ENCODE results near the gene MS4A10. TPM values are rescaled to one million over a fixed set of nuclear protein-coding genes. Genes with fewer than 3 reads are reported as not detected.

Gene MS4A10
- total and polyA plus RNA-seq, 10 of the 15 experiments (the other 5 are each of a cell fraction or from before 2014, with no cell fraction given) = not detected

GRCh38 chr11:60741421-60741820 is 43.7 kb upstream of the MS4A10 start:
- in situ Hi-C loops (cut with MboI) (no loop called here), intact Hi-C loops (cut with micrococcal nuclease; ENCODE audit: unreplicated experiment) (no loop called here)
- Histone ChIP-seq H2AFZ (ENCODE audit: control insufficient read depth, low read depth, low read length) (no peak overlapping the region), H3K4me2 (ENCODE audit: control insufficient read depth, insufficient read depth) (no peak overlapping the region), H3K27me3 (replicated peaks in 1 of 2; ENCODE audit: control insufficient read depth in 2 of 2, insufficient read depth in 2 of 2, low read length in 1 of 2) (no peaks in the 10 kb centered on the region), H3K9me3 (replicated peaks; ENCODE audit: control insufficient read depth, insufficient read depth, low read length) (no peaks in the 10 kb centered on the region; the same call in 2 of the 3 replicates), H3K9ac (ENCODE audit: control insufficient read depth, insufficient read depth, low read length) (no peak overlapping the region), H3K27ac (ENCODE audit: control insufficient read depth, insufficient read depth) (no peak overlapping the region), H3K4me3 (no peak overlapping the region), H3K79me2 (ENCODE audit: control insufficient read depth, insufficient read depth, low read length) (no peaks in the 10 kb centered on the region), H3K4me1 (ENCODE audit: control insufficient read depth, insufficient read depth, low read length) (no peaks in the 10 kb centered on the region), H3K36me3 (ENCODE audit: control insufficient read depth in 2 of 2, insufficient read depth in 2 of 2, low read length in 1 of 2) (no peaks in the 10 kb centered on the region), H4K20me1 (ENCODE audit: control insufficient read depth, insufficient read depth) (no peaks in the 10 kb centered on the region)
- no TSS peak for BruUV-seq (replicated peaks)
- no peak for FAIRE-seq
- DNase-seq (ENCODE audit: low read depth, low spot score) = no peak
- RAD21 ChIA-PET (ENCODE audit: unreplicated experiment) = interaction anchor here (1.2 kb wide), 1 partner anchor 21 kb away, joined by 3 read pairs; no protein-coding TSS in a partner anchor
- POLR2A ChIA-PET = no interaction called here
- WGBS (ENCODE audit: insufficient coverage, insufficient replicate concordance, low lambda C conversion rate, missing lambda C conversion rate) = 11% methylated on average over 3 of the region's 3 CpGs
- CTCF ChIA-PET = interaction anchor here (0.8 to 2.0 kb wide), 3 partner anchors 15 to 83 kb away, joined by 3 to 6 read pairs (median 5); partner anchors contain the start of gene MS4A15
- SMC1A ChIA-PET (ENCODE audit: uncharacterized antibody, unreplicated experiment) = interaction anchor here (0.8 to 0.9 kb wide), 2 partner anchors 29 to 102 kb away, joined by 3 read pairs; no protein-coding TSS in a partner anchor
- ATAC-seq = no peak
- TF ChIP-seq BRCA1 (IDR thresholded peaks at IDR 0.05; ENCODE audit: low read depth, low read length) (no peak), TCF7 (IDR thresholded peaks at IDR 0.05; ENCODE audit: borderline replicate concordance) (no peak), MYB (IDR thresholded peaks at IDR 0.05; ENCODE audit: borderline replicate concordance, low read depth, low read length) (no peak), MEF2B (IDR thresholded peaks at IDR 0.05; ENCODE audit: partially characterized antibody, poor library complexity, severe bottlenecking) (no peak), TCF3 (IDR thresholded peaks at IDR 0.05; ENCODE audit: borderline replicate concordance, insufficient read depth, low read depth, low read length) (no peak), IKZF1 (conservative IDR thresholded peaks at IDR 0.05) (no peak), JUND (IDR thresholded peaks at IDR 0.05; ENCODE audit: low read depth, low read length) (no peak), BCL3 (IDR thresholded peaks at IDR 0.05; ENCODE audit: borderline replicate concordance, insufficient read depth, low read depth, low read length, poor library complexity, severe bottlenecking) (no peak), NFYA (IDR thresholded peaks at IDR 0.05; ENCODE audit: borderline replicate concordance, low read depth, low read length) (no peak), IRF3 (IDR thresholded peaks at IDR 0.05) (no peak), POLR2AphosphoS5 (IDR thresholded peaks at IDR 0.05; ENCODE audit: low read length) (no peak), ZSCAN29 (IDR thresholded peaks at IDR 0.05) (no peak), E2F4 (IDR thresholded peaks at IDR 0.05; ENCODE audit: low read depth, low read length) (no peak), STAT3 (IDR thresholded peaks at IDR 0.05; ENCODE audit: low read depth, low read length) (no peak), CHD2 (IDR thresholded peaks at IDR 0.05; ENCODE audit: borderline replicate concordance, low read depth, low read length) (no peak), SP1 (IDR thresholded peaks at IDR 0.05; ENCODE audit: low read depth, low read length) (no peak), CUX1 (IDR thresholded peaks at IDR 0.05; ENCODE audit: insufficient replicate concordance, low read depth, low read length) (no peak)
